HG03103 (cell line): ENCODE data around the gene CSTPP1.

Experiments
- ATAC-seq: cut with Tn5 transposase; IDR thresholded peaks from one replicate; pipeline ENCODE4 v1.9.1; 2021; ENCODE audit warnings: low read depth; ENCODE audit not compliant: unreplicated experiment

CSTPP1 gene, protein sequence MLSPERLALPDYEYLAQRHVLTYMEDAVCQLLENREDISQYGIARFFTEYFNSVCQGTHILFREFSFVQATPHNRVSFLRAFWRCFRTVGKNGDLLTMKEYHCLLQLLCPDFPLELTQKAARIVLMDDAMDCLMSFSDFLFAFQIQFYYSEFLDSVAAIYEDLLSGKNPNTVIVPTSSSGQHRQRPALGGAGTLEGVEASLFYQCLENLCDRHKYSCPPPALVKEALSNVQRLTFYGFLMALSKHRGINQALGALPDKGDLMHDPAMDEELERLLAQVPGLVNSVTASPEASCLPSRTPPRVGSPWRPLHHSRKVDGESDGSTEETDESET

DNA sequence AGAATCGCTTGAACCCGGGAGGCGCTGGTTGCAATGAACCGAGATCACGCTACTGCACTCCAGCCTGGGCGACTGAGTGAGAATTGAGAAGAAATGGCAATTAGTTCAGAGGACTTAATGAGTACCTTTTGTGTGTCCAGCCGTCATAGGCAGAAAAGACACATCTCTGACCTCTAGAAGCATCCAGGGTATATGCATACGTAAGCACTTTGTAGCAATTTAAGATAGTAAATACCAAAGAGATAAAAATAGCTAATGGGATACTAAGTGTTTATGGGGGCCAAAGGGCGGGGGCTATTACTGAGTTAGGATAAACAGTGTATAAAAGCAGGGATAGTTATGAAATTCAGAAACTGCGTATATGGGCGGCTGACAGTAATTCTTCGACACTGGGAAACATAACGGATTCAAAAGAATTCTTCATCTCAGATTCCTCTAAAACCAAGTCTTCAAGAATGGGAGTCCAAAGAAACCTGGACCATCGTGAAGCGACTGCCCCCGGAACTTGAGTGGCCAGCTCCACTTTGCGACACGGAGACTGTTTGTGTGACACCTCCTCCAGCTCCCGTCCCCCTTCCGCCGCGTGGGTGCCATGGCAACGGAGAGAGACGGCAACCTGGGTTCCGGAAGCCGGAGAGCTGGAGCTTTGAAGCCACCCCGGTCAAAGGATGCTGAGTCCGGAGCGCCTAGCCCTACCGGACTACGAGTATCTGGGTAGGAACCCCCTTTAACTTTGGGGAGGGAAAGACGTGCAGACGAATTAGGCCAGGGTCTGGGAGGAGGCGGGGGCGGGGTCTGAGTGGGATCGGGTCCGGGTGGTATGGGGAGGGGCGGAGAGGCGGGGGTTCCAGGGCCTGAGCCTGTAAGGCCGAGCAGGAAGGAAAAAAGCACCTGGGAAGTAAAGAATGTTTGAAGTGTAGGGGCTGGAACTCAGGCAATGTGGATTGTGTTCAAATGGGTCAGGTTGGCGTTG is at the start of gene CSTPP1:
Gene CSTPP1, plus strand, starts transcription at position 624 of the 973 bp plus-strand sequence. Its CDS starts 45 bp downstream, at position 669.
- peak; percentile 92 for ATAC-seq

DNA sequence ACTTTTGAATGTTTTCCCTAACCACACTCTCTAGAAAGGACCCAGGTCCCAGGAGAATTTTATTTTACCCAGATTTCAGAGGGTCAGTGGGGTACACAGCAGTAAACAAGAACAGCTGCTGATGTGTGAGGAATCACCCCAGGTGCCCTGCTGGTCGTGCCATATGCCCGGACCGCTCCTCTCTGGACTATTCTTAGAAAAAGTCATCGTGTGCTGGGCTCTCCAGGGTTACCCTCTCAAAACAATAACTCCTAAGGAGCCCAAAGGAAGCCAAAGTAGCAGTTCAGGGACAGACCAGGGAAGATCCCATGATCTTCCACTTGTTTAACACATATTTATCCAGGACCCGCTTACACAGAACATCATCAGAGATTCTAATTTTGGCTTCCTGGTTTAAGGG is 47.9 kb upstream of the CSTPP1 start:
- ATAC-seq: no peak

DNA sequence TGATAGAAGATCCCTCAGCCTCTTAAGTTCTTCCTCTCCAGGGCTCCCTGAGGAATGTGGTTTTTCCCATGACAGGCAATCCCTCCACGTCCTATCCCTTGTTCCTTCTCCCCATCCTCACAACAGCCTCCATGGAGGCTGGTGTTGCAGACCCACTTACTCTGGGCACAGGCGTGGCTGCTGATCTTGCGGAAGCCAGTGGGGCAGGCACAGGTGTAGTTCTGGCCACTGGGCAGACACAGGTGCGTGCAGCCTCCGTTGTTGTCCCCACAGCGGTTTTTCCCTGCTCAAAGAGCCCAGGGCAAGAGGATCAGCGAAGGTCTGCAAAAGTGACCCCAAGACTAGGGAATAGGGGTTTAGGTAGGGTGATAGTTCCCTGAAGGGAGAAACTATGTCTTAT is 47.3 kb upstream of the CSTPP1 start:
- ATAC-seq: no peak

DNA sequence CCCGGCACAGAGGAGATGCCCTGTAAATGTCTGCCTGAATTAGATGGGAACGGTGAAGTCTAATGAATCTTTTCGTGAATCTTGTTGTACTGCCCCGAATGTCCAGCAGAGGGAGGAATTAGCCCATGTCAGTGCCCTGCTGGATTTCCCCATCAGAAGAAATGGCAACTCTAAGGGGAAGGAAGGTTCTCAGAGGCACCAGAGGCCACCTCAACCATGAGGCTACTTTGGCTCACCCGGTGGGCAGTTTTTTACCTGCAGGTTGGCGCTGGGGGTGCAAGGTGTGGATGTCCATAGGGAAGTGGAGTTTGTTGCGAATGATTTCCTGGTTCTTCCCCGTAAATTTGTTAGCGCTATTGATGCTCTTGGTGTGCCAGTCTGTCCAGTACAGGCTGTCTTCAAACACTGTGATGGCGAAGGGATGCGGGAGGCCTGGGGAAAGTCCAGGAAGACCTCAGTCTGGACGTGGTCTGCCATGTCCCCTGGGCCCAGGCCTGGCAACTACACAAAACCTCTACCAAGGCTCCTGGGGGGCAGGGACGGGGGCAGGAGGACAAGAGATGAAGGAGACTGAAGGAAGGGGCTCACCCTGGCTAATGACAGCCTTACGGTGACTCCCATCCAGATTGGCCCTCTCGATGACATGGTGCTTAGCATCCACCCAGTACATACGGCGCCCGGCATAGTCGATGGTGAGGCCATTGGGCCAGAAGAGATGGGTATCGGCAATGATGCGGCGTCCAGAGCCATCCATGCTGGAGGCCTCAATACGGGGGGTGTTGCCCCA is 46.7 kb upstream of the CSTPP1 start:
- no peak for ATAC-seq

DNA sequence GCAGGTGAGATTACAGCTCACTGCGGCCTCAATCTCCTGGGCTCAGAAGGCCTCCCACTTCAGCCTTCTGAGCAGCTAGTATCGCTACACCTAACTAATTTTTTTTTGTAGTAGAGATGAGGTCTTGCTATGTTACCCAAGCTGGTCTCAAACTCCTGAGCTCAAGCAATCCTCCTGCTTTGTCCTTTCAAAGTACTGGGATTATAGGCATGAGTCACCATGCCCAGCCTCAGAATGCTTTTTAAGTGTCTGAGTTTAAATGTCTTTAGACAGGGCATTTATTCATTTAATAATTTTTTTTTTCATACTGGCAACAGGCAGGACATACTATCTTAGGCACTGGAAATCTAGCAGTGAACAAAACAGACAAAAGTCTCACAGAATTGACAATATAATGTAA is 45.9 kb upstream of the CSTPP1 start:
- ATAC-seq: no peak

DNA sequence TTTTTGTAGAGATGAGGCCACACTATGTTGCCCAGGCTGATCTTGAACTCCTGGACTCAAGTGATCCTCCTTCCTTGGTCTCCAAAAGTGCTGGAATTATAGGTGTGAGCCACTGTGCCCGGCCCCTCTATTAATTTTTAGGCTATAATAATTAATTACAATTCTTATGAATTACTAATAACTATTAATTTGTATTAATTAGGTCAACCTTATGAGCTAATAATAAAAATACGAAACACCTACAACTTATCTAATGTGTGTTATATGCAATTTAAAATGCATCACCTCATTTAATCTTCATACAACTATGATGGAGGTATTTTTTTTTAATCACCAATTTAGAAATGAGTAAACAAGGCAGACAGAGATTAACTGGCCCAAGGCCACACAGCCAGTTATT is 44.5 kb upstream of the CSTPP1 start:
- ATAC-seq: no peak

DNA sequence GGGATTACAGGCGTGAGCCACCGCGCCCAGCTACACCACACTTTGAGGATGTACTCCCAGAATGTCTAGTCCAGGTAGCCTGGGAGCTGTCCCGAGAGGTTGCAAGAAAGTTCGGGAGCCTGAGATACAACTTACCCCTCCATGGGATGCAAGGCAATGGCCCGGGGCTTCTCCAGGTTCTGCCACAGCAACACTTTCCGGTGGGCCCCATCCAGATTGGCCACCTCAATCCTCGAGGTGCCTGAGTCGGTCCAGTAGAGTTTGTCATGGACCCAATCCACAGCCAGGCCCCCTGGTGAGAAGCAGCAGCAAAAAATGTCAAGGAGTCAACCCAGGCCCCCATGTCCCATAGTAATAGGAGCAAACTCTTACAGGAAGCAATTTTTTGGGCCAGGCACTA is 43.7 kb upstream of the CSTPP1 start:
- no peak for ATAC-seq

DNA sequence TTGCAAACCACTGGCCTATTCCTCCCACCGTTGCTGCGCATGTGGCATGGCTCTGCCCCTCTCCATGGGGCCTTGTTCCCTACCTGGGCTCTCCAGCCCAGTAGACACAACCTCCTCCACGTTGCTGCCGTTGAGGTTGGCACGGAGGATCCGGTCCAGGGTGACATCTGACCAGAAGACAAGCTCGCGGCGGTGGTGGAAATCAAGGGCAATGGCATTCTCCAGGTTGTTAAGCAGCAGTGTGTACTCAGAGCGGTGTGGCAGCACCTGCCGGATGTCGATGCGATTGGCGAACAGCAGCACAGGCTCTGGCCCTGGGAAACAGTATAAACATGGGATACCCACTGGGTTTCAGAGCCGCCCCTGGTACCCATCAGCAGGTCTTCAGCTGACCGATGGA is 42.1 kb upstream of the CSTPP1 start:
- no peak for ATAC-seq

DNA sequence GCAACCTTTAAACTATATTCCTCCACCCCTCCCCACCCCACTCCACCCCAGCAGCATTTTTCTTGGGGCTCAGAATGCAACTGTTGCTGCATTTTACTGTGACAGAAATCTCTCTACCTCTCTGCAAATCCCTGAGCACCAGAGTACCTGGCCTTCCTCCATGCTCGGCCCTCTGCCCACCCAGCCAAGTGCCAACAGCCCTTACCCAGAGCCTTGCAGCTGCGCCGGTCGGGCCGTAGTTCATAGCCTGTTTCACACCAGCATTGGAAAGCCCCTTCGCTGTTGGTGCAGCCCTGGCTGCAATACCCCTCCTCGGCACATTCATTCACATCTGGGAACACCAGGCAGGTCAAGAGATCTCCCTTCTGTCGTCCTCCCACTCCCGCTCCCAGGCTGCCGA is 41.6 kb upstream of the CSTPP1 start:
- no peak for ATAC-seq

DNA sequence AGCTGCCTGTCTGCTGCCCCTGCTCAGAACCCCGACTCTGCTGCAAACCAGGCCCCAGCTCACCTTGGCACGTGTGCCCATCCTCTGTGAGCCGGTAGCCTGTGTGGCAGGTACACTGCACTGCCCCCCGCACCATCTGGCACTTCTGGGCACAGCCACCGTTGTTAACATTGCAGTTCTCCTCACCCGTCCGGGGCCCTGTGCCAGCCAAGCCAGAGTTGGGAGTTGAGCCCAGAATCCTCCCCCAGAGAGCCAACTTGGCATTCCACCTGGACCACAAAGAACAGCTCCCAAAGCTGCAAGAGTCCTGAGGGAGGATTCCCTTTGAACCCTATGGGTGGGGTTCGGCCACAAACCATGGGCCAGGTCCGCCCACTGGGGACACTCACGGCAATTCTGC is 40.7 kb upstream of the CSTPP1 start:
- ATAC-seq: no peak

DNA sequence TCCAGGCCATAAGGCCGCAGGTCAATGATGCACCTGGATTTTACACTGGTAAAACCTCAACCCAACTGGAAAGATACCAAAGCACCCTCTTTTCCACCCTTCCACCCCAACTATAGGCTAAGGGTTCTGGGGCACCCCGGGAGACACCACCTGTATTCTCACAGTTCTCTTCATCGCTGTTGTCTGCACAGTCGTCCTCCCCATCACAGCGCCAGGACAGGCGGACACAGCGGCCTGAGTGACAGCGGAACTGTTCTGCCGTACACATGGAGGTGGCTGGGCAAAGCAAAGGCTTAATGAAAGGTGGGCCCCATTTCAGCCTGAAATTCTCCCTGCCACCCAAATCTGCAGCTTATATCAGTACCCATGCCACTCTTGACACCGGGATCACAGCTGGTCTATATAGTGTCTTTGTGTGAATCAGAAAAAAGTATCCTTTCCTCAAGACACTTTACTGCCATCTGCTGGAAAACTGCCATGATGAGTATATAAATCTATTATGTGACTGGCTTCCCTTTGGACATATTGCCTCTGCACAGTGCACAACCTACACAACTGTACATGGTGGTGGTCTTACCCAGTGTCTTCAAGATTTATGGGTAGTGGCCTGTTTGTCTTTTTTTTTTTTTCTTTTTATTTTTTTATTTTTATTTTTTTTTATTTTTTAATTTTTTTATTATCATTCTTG is 39.7 kb upstream of the CSTPP1 start:
- no peak for ATAC-seq

DNA sequence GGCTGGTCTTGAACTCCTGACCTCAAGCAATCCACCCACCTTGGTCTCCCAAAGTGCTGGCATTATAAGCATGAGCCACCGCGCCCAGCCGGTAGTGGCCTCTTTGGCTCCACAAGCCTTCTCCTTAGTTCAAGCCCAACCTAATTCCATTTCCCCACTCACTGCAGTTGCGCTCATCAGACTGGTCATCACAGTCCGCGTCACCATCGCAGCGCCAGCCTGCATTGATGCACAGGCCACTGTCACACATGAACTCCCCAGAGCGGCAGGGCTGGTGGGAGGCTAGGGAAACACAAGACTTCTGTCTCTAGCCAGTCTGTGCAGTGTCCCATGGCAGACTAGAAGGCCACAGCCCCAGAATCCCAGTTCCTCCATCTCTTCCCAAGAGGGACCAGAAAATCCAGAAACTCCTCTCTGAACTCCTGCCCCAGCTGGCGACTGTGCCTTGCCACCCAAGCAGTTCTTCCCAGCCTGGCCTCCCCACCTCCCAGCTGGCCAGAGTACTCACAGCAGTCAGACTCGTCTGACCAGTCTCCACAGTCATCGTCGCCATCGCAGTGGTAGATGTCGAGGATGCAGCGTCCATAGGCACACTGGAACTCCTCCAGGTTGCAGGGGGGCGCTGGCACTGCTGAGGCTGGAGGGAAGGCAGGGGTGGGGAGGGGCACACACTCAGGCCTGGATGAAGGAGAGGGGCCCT is 38.0 kb upstream of the CSTPP1 start:
- no peak for ATAC-seq

DNA sequence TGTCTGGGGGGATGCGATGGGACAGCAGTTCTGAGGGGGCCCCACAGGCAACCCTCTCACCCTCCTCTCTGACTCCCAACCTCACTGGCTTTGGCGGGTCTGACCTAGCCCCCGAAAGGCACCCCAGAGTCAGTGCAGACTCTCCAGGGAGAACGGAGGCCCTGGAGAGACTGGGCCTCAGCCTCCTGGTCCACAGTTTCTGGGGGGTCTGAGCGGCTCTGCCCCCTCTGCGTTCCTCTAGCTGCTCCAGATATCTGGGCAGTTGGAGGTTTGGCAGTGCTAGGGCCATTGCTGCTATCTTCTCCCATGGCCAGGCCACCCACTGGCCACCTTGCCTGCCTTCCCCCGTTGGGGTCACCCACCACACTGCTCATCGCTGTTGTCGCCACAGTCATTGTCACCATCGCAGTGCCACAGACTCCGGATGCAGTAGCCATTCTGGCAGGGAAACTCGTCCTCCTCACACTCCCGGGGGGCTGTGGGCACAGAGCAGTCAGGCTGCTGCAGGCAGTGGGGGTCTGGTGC is 37.0 kb upstream of the CSTPP1 start:
- no peak for ATAC-seq

DNA sequence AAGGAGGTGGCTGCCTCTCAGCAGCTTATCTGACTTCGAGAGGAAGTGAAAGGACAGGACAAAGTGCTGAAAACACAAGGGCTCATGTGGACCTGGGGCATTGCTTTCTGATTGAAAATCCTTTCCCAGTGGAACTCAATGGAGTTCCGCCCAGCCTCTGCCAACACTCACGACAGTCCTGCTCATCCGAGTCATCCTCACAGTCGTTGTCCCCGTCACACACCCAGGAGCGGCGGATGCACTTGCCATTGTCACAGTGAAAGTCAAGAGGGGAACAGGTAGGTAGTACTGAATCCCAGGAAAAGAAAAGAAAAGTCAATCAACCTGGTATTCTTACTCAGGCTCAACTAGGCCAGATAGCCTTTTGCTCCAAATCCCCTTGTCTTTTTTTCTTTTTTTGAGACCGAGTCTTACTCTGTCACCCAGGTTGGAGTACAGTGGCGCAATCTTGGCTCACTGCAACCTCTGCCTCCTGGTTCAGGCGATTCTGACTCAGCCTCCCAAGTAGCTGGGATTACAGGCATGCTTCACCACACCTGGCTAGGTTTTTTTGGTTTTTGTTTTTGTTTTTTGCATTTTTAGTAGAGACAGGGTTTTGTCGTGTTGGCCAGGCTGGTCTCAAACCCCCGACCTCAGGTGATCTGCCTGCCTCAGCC is 36.3 kb upstream of the CSTPP1 start:
- ATAC-seq: no peak

DNA sequence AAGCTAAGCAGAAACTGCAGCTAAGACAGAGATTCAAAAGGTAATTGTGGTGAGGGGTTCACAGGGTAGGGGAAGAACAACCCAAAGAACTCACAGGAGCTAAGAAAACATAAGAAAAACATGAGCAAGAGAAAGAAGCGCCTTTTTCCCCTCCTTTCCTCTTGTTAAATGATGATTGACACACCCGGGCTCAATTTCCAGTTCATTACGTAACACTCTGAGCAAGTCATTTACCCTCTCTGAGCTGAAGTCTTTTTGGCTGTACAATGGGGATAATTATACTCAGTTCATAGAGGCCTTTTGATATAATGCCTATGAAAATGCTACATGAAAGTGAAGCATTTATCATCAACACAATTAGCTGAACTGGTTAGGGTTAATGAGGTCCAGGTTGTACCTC is 35.4 kb upstream of the CSTPP1 start:
- ATAC-seq: no peak

DNA sequence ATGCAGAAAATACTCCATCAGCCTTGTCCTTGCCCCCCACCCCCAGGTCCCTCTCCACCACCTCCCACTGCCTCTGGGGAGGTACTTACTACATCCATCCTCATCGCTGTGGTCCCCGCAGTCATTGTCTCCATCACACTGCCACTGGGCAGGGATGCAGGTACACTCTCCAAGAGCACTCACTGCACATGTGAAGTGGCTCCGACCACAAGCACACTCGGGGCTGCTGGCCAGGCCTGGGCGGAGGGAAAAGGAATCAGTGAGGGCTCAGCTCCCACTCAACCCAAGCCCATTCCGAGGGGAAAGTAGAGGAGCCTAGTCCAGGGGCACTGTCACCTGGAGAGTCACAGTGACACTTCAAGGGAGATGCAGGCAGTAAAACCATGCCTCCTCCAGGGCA is 33.9 kb upstream of the CSTPP1 start:
- no peak for ATAC-seq

DNA sequence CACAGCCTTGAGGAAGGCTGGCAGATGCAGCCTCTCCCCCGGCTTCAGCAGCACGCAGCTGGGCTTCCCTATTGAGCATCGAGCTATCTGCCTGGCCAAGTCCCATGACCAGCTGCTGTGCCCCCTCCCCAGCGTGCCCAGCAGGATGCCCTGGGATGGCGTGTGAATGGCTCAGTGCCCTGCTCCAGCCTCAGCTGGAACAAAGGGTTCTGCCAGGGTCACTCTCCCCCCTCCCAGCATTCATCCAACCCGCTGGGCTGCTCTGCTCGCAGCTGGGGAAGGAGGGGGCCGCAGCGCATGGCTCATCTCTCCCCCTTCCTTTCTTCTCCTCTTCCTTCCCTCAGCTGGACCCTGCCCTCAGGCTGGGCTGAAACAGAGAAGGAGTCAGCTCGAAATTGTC is 32.7 kb upstream of the CSTPP1 start:
- ATAC-seq: no peak

DNA sequence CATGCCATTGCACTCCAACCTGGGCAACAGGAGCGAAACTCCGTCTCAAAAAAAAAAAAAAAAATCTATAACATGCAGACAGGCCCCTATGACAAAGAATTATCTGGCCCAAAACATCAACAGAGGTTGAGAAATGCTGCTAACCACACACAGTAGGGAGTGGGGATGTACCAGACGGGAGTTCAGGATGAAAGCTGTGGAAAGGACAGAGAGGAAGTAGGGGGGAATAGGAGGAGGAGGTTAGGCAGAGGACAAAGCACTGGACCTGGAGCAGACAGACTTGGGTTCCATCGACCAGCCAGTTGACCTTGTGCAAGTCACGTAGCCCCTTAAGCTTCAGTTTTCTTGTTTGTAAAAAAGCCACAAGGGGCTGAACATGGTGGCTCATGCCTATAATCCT is 30.8 kb upstream of the CSTPP1 start:
- ATAC-seq: no peak

DNA sequence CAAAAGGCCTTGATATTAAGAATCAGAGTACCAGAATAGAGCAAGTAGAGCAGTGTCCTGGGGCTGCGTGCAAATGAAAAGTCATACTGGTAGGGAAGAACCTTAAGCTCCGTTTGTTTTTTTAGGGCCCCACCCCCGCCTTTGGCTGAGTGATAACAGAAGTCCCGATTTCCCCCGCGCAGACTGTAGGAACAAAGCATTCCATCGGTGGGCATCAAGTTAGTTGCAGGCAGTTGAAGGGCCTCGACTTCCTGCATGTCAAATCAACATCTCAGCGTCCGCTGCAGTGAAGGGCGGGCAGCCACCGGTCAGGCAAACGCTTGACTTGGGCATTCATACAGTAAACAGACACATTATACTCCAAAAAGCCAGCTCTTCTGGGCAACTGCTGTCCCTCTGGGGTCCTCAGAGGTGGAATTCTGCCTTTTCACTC is 29.9 kb upstream of the CSTPP1 start:
- ATAC-seq: no peak
